Kidney (tissue), 14 donors: ENCODE measurements around the gene ATP11A. TPM values are rescaled to one million over a fixed set of nuclear protein-coding genes. Genes with fewer than 3 reads are reported as not detected.

ENCODE experiments used
- DNase-seq, 5 donors: peaks; one replicate each; pipeline ENCODE4 v3.0.0-alpha.2; 2013 to 2020
- FAIRE-seq: peaks from 2 replicates; lab custom pipeline; 2012; peaks lifted over from hg19 to GRCh38; lab: Jason Lieb, UNC
- H3K27ac ChIP-seq, 2 donors: one replicate each; pipeline ENCODE4 v1.7.0; 2013; ENCODE audit warnings: low read depth in 2 of 2, low read length in 2 of 2, inconsistent platforms in 1 of 2
- H3K27me3 ChIP-seq: one replicate; pipeline ENCODE4 v1.7.1; 2013; ENCODE audit warnings: low read length, inconsistent platforms; ENCODE audit not compliant: control insufficient read depth, insufficient read depth
- H3K36me3 ChIP-seq, 3 donors: one replicate each; pipeline versions ENCODE4 v1.7.0 to v1.7.1; 2013; ENCODE audit warnings: low read length in 3 of 3, control low read depth in 1 of 3, inconsistent platforms in 1 of 3; ENCODE audit not compliant: insufficient read depth in 3 of 3, control insufficient read depth in 2 of 3
- H3K4me1 ChIP-seq, 3 donors: one replicate each; pipeline versions ENCODE4 v1.7.0 to v1.7.1; 2013; ENCODE audit warnings: low read length in 3 of 3, inconsistent platforms in 1 of 3, low read depth in 1 of 3; ENCODE audit not compliant: control insufficient read depth in 2 of 3, insufficient read depth in 2 of 3
- H3K4me3 ChIP-seq, 3 donors: one replicate each; pipeline versions ENCODE4 v1.7.0 to v1.8.1; 2013; ENCODE audit warnings: low read length in 3 of 3, control low read depth in 1 of 3, inconsistent platforms in 1 of 3
- H3K9ac ChIP-seq, 3 donors: one replicate each; pipeline versions ENCODE4 v1.7.0 to v1.7.1; 2013; ENCODE audit warnings: low read length in 3 of 3, control low read depth in 1 of 3, inconsistent platforms in 1 of 3
- H3K9me3 ChIP-seq, 3 donors: one replicate each; pipeline versions ENCODE4 v1.7.0 to v1.7.1; 2013; ENCODE audit warnings: low read length in 3 of 3, control low read depth in 1 of 3, inconsistent platforms in 1 of 3; ENCODE audit not compliant: control insufficient read depth in 2 of 3, insufficient read depth in 1 of 3
- CTCF ChIP-seq: IDR thresholded peaks from 3 replicates; pipeline ENCODE4 v1.5.1; 2012; ENCODE audit warnings: mild to moderate bottlenecking, moderate library complexity, borderline replicate concordance; ENCODE audit not compliant: insufficient read depth; ENCODE audit errors: extremely low read depth
- intact Hi-C: fragments of 100-400 bp; cut with DNase I; formaldehyde crosslinking; loops from one replicate; pipeline ENCODE4 v1.11.1; 2022
- polyA plus RNA-seq: library from polyadenylated mRNA; stranded (reverse); fragments of 350-450 nt; fragmentation: Illumina TruSeq; extraction: RNeasy Lipid Tissue Mini Kit (QIAGEN cat#74804); gene quantifications from one replicate; pipeline ENCODE4 v1.2.3, GENCODE V29; 2014; ENCODE audit warnings: low read depth, low replicate concordance; ENCODE audit not compliant: insufficient read depth
- total RNA-seq: library from RNA; stranded (reverse); fragmentation: NEBNext Ultra II Directional; extraction: Animal tissue kit (Norgen Biotek cat#: 25700); gene quantifications from one replicate; pipeline ENCODE4 v1.2.1, GENCODE V29; 2021
- donor health status: control.
- donor health status: control.
- donor health status: control.
- donor health status: control.
- donor health status: control.
- donor health status: DM: yes; HTN: yes; CAD: no.
- donor health status: Normal renal cell carcinoma (clear cell type).

The ATP11A gene
- total and polyA plus RNA-seq, 2 donors from 2014 or later = 4.9 to 212 TPM

- FAIRE-seq (no peak), DNase-seq (peak in 2 of 5 donors; percentile 36 to 74)
- TF ChIP-seq CTCF = no peak
- Histone ChIP-seq H3K4me1 (peaks cover 0 to 11% (median 9%) of the 10 kb centered on the region in 3 donors), H3K9ac (no peak overlapping the region), H3K9me3 (no peaks in the 10 kb centered on the region), H3K36me3 (peaks cover 0 to 12% (median 5%) of the 10 kb centered on the region in 3 donors), H3K4me3 (no peak overlapping the region), H3K27me3 (no peaks in the 10 kb centered on the region), H3K27ac (no peak overlapping the region)
- intact Hi-C loops = no loop called here
Observed at GRCh38 chr13:112880976-112881540, 191.2 kb downstream of the ATP11A start.

- intact Hi-C loops = no loop called here
- peaks cover 0 to 11% (median 9%) of the 10 kb centered on the region in 3 donors for H3K4me1 ChIP-seq
- no peaks in the 10 kb centered on the region for H3K27me3 ChIP-seq
- FAIRE-seq (no peak), DNase-seq (peak in 2 of 5 donors; percentile 36 to 54)
- no peak for TF ChIP-seq CTCF
- H3K9ac ChIP-seq = no peak overlapping the region
- no peaks in the 10 kb centered on the region for H3K9me3 ChIP-seq
- no peak overlapping the region for H3K27ac ChIP-seq
- H3K36me3 ChIP-seq = peaks cover 0 to 7% (median 5%) of the 10 kb centered on the region in 3 donors
- H3K4me3 ChIP-seq = no peak overlapping the region
Observed at GRCh38 chr13:112881656-112882554, 192.1 kb downstream of the ATP11A start.

- FAIRE-seq (no peak), DNase-seq (peak in 2 of 5 donors; percentile 43 to 76)
- H3K27ac ChIP-seq = no peak overlapping the region
- peaks cover 0 to 7% (median 5%) of the 10 kb centered on the region in 3 donors for H3K36me3 ChIP-seq
- no peaks in the 10 kb centered on the region for H3K27me3 ChIP-seq
- peaks cover 0 to 11% (median 9%) of the 10 kb centered on the region in 3 donors for H3K4me1 ChIP-seq
- H3K4me3 ChIP-seq = no peak overlapping the region
- intact Hi-C loops = no loop called here
- H3K9me3 ChIP-seq = no peaks in the 10 kb centered on the region
- no peak overlapping the region for H3K9ac ChIP-seq
- no peak for TF ChIP-seq CTCF
Observed at GRCh38 chr13:112882555-112883024, 192.8 kb downstream of the ATP11A start.
